ENCODE results near the gene CA12.
"Not testable (repeated sequence)": the region's sequence is repeated elsewhere in the genome, so short reads cannot be mapped to it uniquely, and the experiment has no call there.

Gene CA12

DNA sequence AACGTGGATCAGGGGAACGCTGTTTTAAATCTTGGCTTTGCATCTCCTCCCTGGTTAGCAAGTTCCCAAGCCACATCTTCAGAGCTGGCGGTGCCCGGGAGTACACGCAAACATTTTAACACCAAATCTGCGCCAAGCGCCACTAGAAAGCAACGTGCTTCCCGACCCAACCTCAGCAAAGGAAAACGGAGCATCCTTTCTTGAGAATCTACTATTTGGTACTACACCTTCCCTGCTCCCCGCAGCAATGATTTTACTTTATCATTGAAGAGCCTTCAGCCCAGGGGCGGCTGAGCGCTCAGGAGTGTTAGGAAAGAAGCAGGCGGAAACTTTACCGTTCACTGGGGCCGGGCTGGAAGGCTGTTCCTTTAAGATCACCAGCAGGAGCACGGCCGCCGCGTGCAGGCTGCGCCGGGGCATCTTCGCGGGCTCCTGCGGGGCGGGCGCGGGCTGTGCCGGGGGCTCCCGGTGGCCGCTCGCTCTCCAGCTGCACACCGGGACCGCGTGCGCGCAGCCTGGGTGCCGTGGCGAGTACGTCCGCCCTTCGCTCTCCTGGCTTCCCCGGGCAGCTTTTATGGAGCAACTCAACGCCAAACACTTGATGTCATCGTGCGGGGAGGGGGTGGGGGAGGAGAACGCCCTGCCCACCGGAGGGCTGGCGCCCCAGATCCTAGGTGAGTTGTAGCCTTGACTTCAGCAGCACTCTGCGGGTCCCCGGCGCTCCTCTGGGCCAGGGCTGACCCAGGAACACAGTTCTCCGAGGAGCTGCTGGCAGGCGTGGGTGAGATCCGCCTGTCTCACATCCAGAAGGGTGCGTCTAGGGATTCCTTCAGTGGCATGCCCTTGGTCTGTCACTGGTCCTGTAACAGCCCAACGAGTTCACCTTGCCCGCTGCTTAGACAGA, at the start of gene CA12:
CA12 (minus strand) TSS at position 546 of the 904 bp plus-strand sequence; CDS start at position 420, 126 bp downstream.
- DNase-seq, result no peak

DNA sequence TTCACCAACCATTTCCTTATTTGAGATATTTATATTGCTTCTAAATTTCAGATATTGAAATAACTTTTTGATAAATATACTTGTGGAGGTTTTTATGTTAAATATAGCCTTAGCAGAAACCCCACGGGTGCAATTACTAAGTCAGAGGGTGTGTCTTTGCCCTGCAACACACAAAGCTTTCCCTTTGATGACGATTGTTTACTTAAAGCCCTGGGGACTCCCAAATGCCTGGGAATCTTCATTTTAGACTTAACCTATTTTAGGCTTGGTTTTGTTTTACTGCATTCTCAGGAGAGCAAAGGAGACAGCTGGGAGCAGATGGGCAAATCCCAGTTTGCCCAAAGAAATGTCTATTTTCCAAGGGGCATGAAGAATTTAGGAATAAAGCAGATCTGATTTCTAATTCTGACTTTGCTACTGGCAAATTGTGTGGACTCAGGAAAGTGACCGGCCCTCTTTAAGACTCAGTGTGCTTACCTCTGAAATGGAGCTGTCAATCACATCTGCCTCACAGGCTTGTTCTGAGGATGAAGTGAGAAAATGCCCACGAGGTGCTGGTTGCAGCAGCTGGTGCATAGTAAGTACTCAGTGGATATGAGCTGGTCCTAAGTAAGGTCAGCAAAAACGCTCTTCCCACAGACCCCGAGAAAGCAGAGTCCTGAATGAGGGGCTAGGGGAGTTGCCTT, 49.3 kb upstream of the CA12 start:
- no peak for DNase-seq

DNA sequence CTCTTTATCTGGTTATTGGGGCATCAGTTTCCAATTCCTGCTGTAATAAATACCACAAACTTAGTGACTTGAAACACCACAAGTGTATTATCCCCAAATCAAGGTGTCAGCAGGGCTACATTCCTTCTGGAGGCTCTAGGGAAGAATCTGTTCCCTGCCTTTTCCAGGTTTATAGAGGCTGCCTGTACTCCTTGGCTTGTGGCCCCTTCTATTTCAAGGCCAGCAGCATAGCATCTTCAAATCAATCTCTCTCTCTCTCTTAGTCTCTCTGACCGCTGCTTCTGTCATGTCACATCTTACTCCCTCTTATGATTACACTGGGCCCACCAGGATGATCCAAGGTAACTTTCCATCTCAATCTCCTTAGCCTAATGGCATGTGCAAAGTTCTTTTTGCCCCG, 44.9 kb upstream of the CA12 start:
- no peak for DNase-seq

DNA sequence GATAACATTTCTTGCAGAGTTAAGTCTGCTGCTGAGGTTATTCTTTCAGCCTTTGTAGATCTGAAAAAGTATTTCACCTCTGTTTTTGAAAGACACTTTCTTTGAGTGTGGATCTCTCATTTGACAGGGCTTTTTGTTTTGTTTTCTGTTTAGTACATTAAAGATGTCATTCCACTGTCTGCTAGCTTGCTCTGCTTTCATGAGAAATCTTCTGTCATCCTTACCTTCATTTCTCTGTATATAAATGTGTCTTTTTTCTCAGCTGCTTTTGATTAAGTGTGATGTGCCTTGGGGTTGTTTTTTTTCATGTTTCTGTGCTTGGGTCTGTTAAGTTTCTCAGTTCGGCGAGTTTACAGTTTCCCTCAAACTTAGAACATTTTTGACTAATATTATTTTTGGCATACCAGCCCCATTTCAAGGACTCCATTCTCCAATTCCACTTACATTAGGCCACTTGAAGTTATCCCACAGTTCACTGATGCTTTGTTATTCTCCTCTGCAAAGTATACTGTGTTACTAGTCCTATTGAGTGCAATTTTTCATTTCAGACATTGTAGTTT, 43.9 kb upstream of the CA12 start:
- no peak for DNase-seq

- DNase-seq, result no peak
Observed at GRCh38 chr15:63422891-63423590, 41.4 kb upstream of the CA12 start.

DNA sequence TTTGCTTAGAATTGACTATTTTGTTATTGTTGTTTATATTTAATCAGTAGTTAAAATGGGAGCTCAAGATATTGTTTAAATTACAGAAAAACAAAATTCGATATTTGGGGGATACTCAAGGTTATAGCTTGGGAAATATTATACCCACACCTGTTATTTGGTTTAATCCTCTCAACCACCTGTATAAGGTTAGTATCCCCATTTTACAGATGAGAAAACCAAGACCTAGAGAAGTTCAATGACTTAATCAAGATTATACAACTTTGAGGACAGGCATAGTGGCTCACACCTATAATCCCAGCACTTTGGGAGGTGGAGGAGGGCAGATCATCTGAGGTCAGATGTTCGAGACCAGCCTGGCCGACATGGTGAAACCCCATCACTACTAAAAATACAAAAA, 39.8 kb upstream of the CA12 start:
- no peak for DNase-seq

- no peak for DNase-seq
Observed at GRCh38 chr15:63420333-63420747, 38.7 kb upstream of the CA12 start.

- DNase-seq, result no peak
Observed at GRCh38 chr15:63418811-63419210, 37.2 kb upstream of the CA12 start.

GRCh38 chr15:63417721-63418120, 36.1 kb upstream of the CA12 start:
- DNase-seq, result no peak

DNA sequence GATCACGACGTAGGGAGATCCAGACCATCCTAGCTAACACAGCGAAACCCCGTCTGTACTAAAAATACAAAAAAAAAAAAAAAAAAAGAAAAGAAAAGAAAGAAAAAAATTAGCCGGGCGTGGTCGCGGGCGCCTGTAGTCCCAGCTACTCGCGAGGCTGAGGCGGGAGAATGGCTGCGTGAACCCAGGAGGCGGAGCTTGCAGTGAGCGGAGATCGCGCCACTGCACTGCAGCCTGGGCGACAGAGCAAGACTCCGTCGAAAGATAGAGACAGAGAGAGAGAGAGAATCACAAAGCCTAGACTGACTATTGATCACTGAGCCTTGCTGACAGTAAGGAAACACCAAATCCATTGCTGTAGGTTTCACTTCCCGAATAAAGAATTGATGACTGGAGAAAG, 35.6 kb upstream of the CA12 start:
- not testable (repeated sequence) for DNase-seq

DNA sequence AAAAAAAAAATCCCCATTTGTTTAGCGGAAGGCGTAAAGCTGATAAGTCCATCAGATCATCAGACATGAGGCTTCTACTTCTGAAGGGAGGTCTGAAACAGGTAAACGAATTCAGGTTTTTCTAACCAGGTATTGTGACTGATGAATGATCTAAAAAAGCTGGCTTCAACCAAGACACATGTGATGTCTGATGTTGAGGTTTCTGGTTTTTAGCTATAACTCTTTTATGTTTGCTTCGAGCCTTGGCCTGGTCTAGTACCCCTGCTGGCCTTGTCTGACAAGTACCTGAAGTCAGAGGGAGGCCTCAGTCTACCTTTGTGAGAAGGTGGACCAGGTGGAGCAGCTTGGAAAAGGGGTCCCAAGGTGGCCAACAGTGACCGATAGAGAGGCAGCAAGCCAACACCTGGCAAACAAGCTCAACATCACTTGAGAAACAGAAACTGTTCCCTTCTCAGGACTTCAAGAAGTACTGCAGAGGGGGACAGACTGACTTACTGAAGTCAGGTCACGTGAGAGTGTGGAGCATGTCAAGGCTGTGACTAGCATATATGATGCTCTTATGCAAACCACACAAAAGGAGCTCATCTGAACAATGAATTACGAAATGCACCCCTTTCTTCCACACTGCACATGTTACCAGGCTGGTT, 33.0 kb upstream of the CA12 start:
- DNase-seq, result no peak

- no peak for DNase-seq
Observed at GRCh38 chr15:63412551-63412950, 30.9 kb upstream of the CA12 start.

GRCh38 chr15:63411866-63412265, 30.2 kb upstream of the CA12 start:
- DNase-seq, result no peak

DNA sequence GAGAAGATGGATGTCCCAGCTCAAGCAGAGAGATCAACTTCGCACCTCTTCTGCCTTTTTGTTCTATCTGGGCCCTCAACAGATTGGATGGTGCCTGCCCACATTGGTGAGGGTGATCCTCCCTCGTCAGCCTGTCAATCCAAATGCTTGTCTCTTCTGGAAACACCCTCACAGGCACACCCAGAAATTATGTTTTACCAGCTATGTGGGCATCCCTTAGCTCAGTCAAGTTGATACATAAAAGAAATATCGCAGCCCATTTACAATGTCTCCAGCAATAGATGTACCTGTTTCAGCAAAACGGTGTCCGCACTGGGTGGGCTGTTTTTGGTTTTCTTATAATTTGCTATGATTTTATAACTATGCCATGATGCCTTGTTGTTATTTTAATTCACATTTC, 27.5 kb upstream of the CA12 start:
- no peak for DNase-seq

DNA sequence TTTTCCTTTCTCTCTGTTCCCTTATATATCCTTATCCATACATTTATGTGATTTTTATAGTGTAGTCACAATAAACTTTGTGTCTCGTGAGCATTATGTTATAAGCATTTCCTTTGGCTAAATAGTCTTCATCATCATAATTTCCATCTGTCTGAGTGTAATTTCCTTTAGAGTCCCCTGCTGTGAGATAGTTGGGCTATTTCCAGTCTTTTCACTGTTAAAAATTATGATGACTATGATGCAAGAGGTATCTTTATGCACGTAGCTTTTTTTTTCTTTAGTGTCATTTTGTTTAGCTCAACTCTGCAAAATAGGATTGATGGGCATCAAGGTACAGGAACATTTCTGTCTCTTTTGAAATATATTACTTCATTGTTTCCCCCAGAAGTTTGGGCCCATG, 26.9 kb upstream of the CA12 start:
- DNase-seq, result no peak

DNA sequence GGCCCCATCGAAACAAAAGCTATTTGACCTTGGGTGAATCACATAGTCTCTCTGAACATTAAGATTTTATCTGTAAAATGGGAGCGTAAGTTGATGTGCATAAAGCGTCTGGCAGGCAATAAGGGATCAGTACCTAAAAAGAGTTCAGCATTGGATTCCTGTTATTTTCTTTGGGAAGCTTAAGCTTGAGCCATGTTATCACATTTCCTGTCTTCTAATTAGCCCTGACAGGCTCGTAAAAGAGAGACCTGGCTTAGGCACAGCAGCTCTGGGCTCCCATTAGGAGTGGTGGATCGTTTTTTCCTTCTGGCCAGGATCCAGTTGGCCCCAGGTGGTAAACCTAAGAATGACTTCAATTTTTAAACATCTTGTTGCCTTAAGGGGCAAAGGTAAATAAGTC, 26.0 kb upstream of the CA12 start:
- no peak for DNase-seq

GRCh38 chr15:63405683-63406390, 24.2 kb upstream of the CA12 start:
- DNase-seq, result no peak

DNA sequence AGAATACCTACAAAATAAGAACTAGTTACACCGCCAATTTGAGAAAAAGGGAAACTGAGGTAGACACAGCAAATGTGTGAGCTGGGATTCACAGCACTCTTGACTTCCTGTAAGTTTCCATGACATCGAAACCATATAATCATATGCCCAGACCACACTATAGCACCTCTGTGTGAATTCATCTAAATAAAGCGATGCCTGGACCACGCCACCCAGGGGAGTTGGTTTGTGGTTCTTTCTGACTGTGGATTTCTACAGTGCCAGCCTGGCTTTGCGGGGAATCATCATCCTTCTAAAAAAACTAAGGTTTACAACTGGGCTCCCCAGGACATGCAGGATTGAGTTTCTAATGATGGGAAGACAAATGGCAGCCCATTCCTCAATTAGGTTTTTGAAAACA, 23.5 kb upstream of the CA12 start:
- no peak for DNase-seq

GRCh38 chr15:63403254-63403945, 21.8 kb upstream of the CA12 start:
- no peak for DNase-seq

GRCh38 chr15:63402498-63403253, 21.0 kb upstream of the CA12 start:
- DNase-seq, result peak; percentile 38
